Suprapubic skin (tissue), 4 donors: ENCODE data around the gene TCF12. TPM values are rescaled to one million over a fixed set of nuclear protein-coding genes. Genes with fewer than 3 reads are reported as not detected.

Source experiments
- DNase-seq, 2 donors: peaks; one replicate each; pipeline ENCODE4 v3.0.0-alpha.2; 2019; ENCODE audit warnings: low spot score in 2 of 2
- H3K27ac ChIP-seq: fragments of 200-600 bp; sonication (generic); one replicate; pipeline ENCODE4 v1.5.1; 2019
- H3K27me3 ChIP-seq: fragments of 200-600 bp; sonication (generic); one replicate; pipeline ENCODE4 v1.5.1; 2019
- H3K36me3 ChIP-seq: fragments of 200-600 bp; sonication (generic); one replicate; pipeline ENCODE4 v1.5.1; 2019
- H3K4me1 ChIP-seq: fragments of 200-600 bp; sonication (generic); one replicate; pipeline ENCODE4 v1.5.1; 2019
- H3K4me3 ChIP-seq: fragments of 200-600 bp; sonication (generic); one replicate; pipeline ENCODE4 v1.5.1; 2019; ENCODE audit warnings: mild to moderate bottlenecking
- H3K9me3 ChIP-seq: fragments of 200-600 bp; sonication (generic); one replicate; pipeline ENCODE4 v1.5.1; 2019
- CTCF ChIP-seq, 2 donors: fragments of 200-600 bp in 1 of 2; fragments of 450-650 bp in 1 of 2; sonication (generic) in 1 of 2; IDR thresholded peaks; one replicate each; pipeline ENCODE4 v1.5.1; 2016 to 2019; ENCODE audit warnings: antibody characterized with exemption in 2 of 2, mild to moderate bottlenecking in 1 of 2, moderate library complexity in 1 of 2
- EP300 ChIP-seq: sonication (generic); formaldehyde crosslinking; IDR thresholded peaks from one replicate; pipeline ENCODE4 v1.6.1; 2017; ENCODE audit warnings: antibody characterized with exemption
- POLR2A ChIP-seq, 2 donors: fragments of 450-650 bp; IDR thresholded peaks; one replicate each; pipeline ENCODE4 v1.6.1; 2017; ENCODE audit warnings: antibody characterized with exemption in 2 of 2, mild to moderate bottlenecking in 2 of 2, moderate library complexity in 2 of 2
- POLR2AphosphoS5 ChIP-seq, 3 donors: sonication (generic); formaldehyde crosslinking; IDR thresholded peaks; one replicate each; pipeline ENCODE4 v1.6.1; 2017; ENCODE audit warnings: antibody characterized with exemption in 3 of 3
- WGBS: methylation state at CpG from one replicate; pipeline ENCODE4 v1.1.5; 2018; 5-methylcytosine and 5-hydroxymethylcytosine counted together
- total RNA-seq, 4 donors: library from RNA; depleted of rRNA; stranded (reverse); fragments of >200 nt; gene quantifications; one replicate each; pipeline ENCODE4 v1.1.0, GENCODE V29; 2016

Gene TCF12
- total RNA-seq, 4 donors from 2014 or later: 91.3 to 118 (median 105) TPM

DNA sequence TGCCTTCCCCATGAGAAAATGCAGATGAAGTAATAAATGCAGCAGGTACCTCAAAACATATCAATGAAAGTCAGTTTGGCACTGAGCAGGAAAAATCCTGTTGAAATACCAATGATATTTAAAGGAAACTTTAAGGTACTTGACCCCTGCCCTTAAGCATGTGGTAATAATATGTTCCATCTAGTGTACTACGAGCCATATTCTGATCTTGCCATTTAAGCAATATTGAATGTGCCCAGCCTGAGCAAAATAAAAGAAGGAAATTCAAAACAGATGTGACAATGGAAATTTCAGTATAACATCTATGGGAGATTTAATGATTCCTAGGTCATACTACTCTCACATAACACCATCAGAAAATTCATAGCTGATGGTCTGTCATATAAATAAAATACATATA, 266.1 kb downstream of the TCF12 start:
- WGBS: 58% methylated on average over 1 of the region's 1 CpG
- no peaks in the 10 kb centered on the region for H3K9me3 ChIP-seq
- no peak overlapping the region for H3K27ac ChIP-seq
- H3K4me1 ChIP-seq: peaks cover 6% of the 10 kb centered on the region
- TF ChIP-seq EP300 (no peak), CTCF (IDR thresholded peaks at IDR 0.05) (no peak), POLR2AphosphoS5 (IDR thresholded peaks at IDR 0.05) (no peak), POLR2A (IDR thresholded peaks at IDR 0.05) (no peak)
- H3K27me3 ChIP-seq: no peaks in the 10 kb centered on the region
- H3K36me3 ChIP-seq: no peaks in the 10 kb centered on the region
- no peak for DNase-seq
- H3K4me3 ChIP-seq: no peak overlapping the region

GRCh38 chr15:57185507-57186074, 267.1 kb downstream of the TCF12 start:
- TF ChIP-seq POLR2A (IDR thresholded peaks at IDR 0.05): no peak
- TF ChIP-seq POLR2AphosphoS5 (IDR thresholded peaks at IDR 0.05): no peak
- TF ChIP-seq CTCF (IDR thresholded peaks at IDR 0.05): no peak
- TF ChIP-seq EP300: no peak
- DNase-seq: no peak
- no peak overlapping the region for H3K4me3 ChIP-seq
- peaks cover 6% of the 10 kb centered on the region for H3K4me1 ChIP-seq
- H3K36me3 ChIP-seq: no peaks in the 10 kb centered on the region
- H3K9me3 ChIP-seq: no peaks in the 10 kb centered on the region
- no peak overlapping the region for H3K27ac ChIP-seq
- H3K27me3 ChIP-seq: no peaks in the 10 kb centered on the region

- H3K9me3 ChIP-seq: no peaks in the 10 kb centered on the region
- H3K4me1 ChIP-seq: peaks cover 1% of the 10 kb centered on the region
- no peak overlapping the region for H3K4me3 ChIP-seq
- no peak for TF ChIP-seq POLR2A (IDR thresholded peaks at IDR 0.05)
- H3K27me3 ChIP-seq: no peaks in the 10 kb centered on the region
- 100% methylated on average over 1 of the region's 1 CpG for WGBS
- peaks cover 27% of the 10 kb centered on the region for H3K36me3 ChIP-seq
- no peak overlapping the region for H3K27ac ChIP-seq
- DNase-seq: no peak
These were observed 271.0 kb downstream of the TCF12 start for GRCh38 chr15:57189466-57189865.

DNA sequence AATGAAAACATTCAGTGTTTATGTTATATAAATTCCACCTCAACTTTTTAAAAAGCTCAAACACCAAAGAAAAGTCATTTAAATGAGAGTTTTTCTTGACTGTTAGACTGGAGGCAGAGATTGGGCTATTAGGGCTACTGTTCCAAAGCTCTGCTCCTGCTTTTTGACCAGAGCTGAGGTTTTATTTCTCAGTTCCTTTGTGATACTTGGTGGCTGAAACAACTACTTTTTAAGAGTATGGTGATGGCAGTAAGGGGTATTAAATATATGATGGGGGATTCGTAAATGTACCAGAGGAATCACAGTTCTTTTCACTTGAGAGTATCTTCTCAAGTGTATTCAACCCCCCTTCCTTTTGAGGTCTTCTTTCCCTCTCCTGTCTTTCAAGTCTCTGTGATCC, 271.8 kb downstream of the TCF12 start:
- Histone ChIP-seq H3K9me3 (no peaks in the 10 kb centered on the region), H3K4me1 (no peaks in the 10 kb centered on the region), H3K27me3 (no peaks in the 10 kb centered on the region), H3K27ac (no peak overlapping the region), H3K36me3 (peaks cover 35% of the 10 kb centered on the region), H3K4me3 (no peak overlapping the region)
- DNase-seq: no peak
- TF ChIP-seq CTCF (IDR thresholded peaks at IDR 0.05) (no peak), EP300 (no peak), POLR2A (IDR thresholded peaks at IDR 0.05) (no peak), POLR2AphosphoS5 (IDR thresholded peaks at IDR 0.05) (no peak)
- 96% methylated on average over 1 of the region's 1 CpG for WGBS

DNA sequence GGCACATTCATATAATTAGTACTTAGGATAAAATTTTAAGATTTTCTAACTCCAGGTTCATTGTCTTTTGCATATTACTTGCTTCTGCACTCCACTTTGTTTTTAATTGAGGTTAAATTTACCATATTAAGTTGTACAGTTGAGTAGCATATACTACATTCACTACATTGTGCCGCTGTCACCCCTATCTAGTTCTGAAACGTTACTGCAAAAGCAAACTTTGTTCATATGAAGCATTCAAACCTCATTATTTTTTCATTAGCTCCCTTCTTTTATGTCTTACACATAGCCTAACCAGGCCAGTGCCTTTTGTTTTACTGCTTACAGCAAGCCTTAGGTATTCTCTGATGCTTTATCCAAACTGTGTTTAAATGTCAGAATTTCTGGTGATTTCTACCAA, 274.7 kb downstream of the TCF12 start:
- 78% methylated on average over 2 of the region's 2 CpGs for WGBS
- no peak overlapping the region for H3K27ac ChIP-seq
- DNase-seq: no peak

GRCh38 chr15:57195326-57195725, 276.9 kb downstream of the TCF12 start:
- Histone ChIP-seq H3K9me3 (no peaks in the 10 kb centered on the region), H3K4me1 (peaks cover 16% of the 10 kb centered on the region), H3K27me3 (no peaks in the 10 kb centered on the region), H3K4me3 (no peak overlapping the region), H3K36me3 (peaks cover 38% of the 10 kb centered on the region), H3K27ac (no peak overlapping the region)
- no peak for DNase-seq
- TF ChIP-seq EP300: no peak
- no peak for TF ChIP-seq CTCF (IDR thresholded peaks at IDR 0.05)
- no peak for TF ChIP-seq POLR2A (IDR thresholded peaks at IDR 0.05)
- TF ChIP-seq POLR2AphosphoS5 (IDR thresholded peaks at IDR 0.05): no peak
- WGBS: 79% methylated on average over 1 of the region's 1 CpG

More for the DNA sequence above, 274.7 kb downstream of the TCF12 start:
- H3K9me3 ChIP-seq: no peaks in the 10 kb centered on the region
- peaks cover 38% of the 10 kb centered on the region for H3K36me3 ChIP-seq
- TF ChIP-seq POLR2A (IDR thresholded peaks at IDR 0.05) (no peak), POLR2AphosphoS5 (IDR thresholded peaks at IDR 0.05) (no peak), EP300 (no peak)
- H3K4me1 ChIP-seq: peaks cover 1% of the 10 kb centered on the region
- no peak overlapping the region for H3K4me3 ChIP-seq
- no peaks in the 10 kb centered on the region for H3K27me3 ChIP-seq
